Esophagus muscularis mucosa (tissue), 4 donors: ENCODE measurements around the gene PCSK7. TPM values are rescaled to one million over a fixed set of nuclear protein-coding genes. Genes with fewer than 3 reads are reported as not detected.

Experiments
- DNase-seq: peaks from one replicate; pipeline ENCODE4 v3.0.0-alpha.2; 2017; ENCODE audit errors: extremely low spot score
- H3K27ac ChIP-seq, 4 donors: fragments of 200-600 bp; sonication (generic); replicated peaks in 1 of 4; 1 replicate in 3 of 4; 2 replicates in 1 of 4; pipeline ENCODE4 v1.5.1; 2016 to 2019; ENCODE audit warnings: mild to moderate bottlenecking in 1 of 4
- H3K27me3 ChIP-seq, 4 donors: fragments of 200-600 bp; sonication (generic); one replicate each; pipeline versions ENCODE4 v1.5.1 to v1.6.0; 2016 to 2019
- H3K36me3 ChIP-seq, 4 donors: fragments of 200-600 bp; sonication (generic); one replicate each; pipeline ENCODE4 v1.5.1; 2016 to 2019
- H3K4me1 ChIP-seq, 4 donors: fragments of 200-600 bp; sonication (generic); one replicate each; pipeline ENCODE4 v1.5.1; 2016 to 2019
- H3K4me3 ChIP-seq, 4 donors: fragments of 200-600 bp; sonication (generic); 1 replicate in 2 of 4; 2 replicates in 2 of 4; pipeline ENCODE4 v1.5.1; 2016 to 2019; ENCODE audit warnings: mild to moderate bottlenecking in 4 of 4, moderate library complexity in 1 of 4
- H3K9me3 ChIP-seq, 4 donors: fragments of 200-600 bp; sonication (generic); 1 replicate in 3 of 4; 2 replicates in 1 of 4; pipeline ENCODE4 v1.5.1; 2016 to 2019
- CTCF ChIP-seq, 3 experiments: fragments of 200-600 bp in 2 of 3; fragments of 450-650 bp in 1 of 3; sonication (generic) in 2 of 3; IDR thresholded peaks; one replicate each; pipeline ENCODE4 v1.5.1; 2017 to 2019; ENCODE audit warnings: antibody characterized with exemption in 3 of 3, mild to moderate bottlenecking in 2 of 3, moderate library complexity in 1 of 3
- EP300 ChIP-seq: sonication (generic); formaldehyde crosslinking; IDR thresholded peaks from one replicate; pipeline ENCODE4 v1.6.1; 2017; ENCODE audit warnings: antibody characterized with exemption
- POLR2A ChIP-seq: fragments of 450-650 bp; IDR thresholded peaks from one replicate; pipeline ENCODE4 v1.6.1; 2017; ENCODE audit warnings: antibody characterized with exemption, moderate library complexity, mild to moderate bottlenecking, low read depth
- POLR2AphosphoS5 ChIP-seq, 2 donors: sonication (generic); formaldehyde crosslinking; IDR thresholded peaks; one replicate each; pipeline ENCODE4 v1.6.1; 2017; ENCODE audit warnings: antibody characterized with exemption in 2 of 2
- WGBS: methylation state at CpG from one replicate; pipeline ENCODE4 v1.1.5; 2018; 5-methylcytosine and 5-hydroxymethylcytosine counted together
- intact Hi-C: fragments of 100-400 bp; cut with DNase I; formaldehyde crosslinking; loops from one replicate; pipeline ENCODE4 v1.15.1; 2023
- total RNA-seq, 4 donors: library from RNA; depleted of rRNA; stranded (reverse); fragments of >200 nt; gene quantifications; one replicate each; pipeline versions ENCODE4 v1.1.0 to v1.2.1, GENCODE V29; 2016

Gene PCSK7
- total RNA-seq, 4 donors from 2014 or later = 27.8 to 43.7 (median 31.9) TPM

GRCh38 chr11:117176186-117176585 lies 55.7 kb downstream of the PCSK7 start:
- peaks cover 0 to 9% (median 4%) of the 10 kb centered on the region in 4 donors for H3K36me3 ChIP-seq
- intact Hi-C loops = no loop called here
- peaks cover 35 to 63% (median 48%) of the 10 kb centered on the region in 4 donors for H3K4me1 ChIP-seq
- 44% methylated on average over 1 of the region's 1 CpG for WGBS
- H3K27ac ChIP-seq = peak overlapping the region in 3 of 4 donors; percentile 9 to 54 (median 16)
- H3K27me3 ChIP-seq = no peaks in the 10 kb centered on the region
- TF ChIP-seq POLR2AphosphoS5 (IDR thresholded peaks at IDR 0.05) (no peak), EP300 (no peak), POLR2A (no peak), CTCF (IDR thresholded peaks at IDR 0.05) (no peak)
- no peak for DNase-seq
- H3K9me3 ChIP-seq = no peaks in the 10 kb centered on the region
- no peak overlapping the region for H3K4me3 ChIP-seq

DNA sequence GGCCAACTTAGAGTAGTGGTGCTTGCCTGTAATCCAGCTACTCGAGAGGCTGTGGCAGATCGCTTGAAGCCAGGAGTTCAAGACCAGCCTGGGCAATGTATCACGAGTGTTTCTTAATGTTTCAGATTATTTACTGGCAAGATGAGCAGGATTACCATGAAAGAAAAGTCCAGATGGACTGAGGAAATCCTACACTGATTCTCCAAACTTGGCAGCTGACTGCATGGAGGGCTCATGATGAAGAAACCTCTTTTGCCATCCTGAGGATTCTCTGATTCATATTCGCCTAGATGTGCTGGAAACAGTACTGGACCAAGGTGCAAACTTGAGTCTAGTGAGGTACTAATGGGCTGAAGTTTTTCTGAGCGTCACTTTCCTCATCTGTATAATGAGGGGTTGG lies 56.1 kb downstream of the PCSK7 start:
- H3K4me1 ChIP-seq = peaks cover 31 to 63% (median 44%) of the 10 kb centered on the region in 4 donors
- peaks cover 0 to 10% (median 4%) of the 10 kb centered on the region in 4 donors for H3K36me3 ChIP-seq
- H3K27ac ChIP-seq = peak overlapping the region in 3 of 4 donors; percentile 9 to 54 (median 16)
- TF ChIP-seq CTCF (IDR thresholded peaks at IDR 0.05) = no peak
- no peak for TF ChIP-seq EP300
- TF ChIP-seq POLR2A = no peak
- TF ChIP-seq POLR2AphosphoS5 (IDR thresholded peaks at IDR 0.05) = no peak
- WGBS = 79% methylated on average over 5 of the region's 5 CpGs
- H3K9me3 ChIP-seq = no peaks in the 10 kb centered on the region
- H3K27me3 ChIP-seq = no peaks in the 10 kb centered on the region
- intact Hi-C loops = no loop called here
- no peak for DNase-seq
- no peak overlapping the region for H3K4me3 ChIP-seq

GRCh38 chr11:117175104-117175503 lies 56.8 kb downstream of the PCSK7 start:
- 77% methylated on average over 7 of the region's 7 CpGs for WGBS

GRCh38 chr11:117172724-117173421 lies 59.0 kb downstream of the PCSK7 start:
- H3K9me3 ChIP-seq = no peaks in the 10 kb centered on the region
- 85% methylated on average over 14 of the region's 14 CpGs for WGBS
- H3K4me3 ChIP-seq = no peak overlapping the region
- TF ChIP-seq CTCF (IDR thresholded peaks at IDR 0.05) (no peak), EP300 (no peak), POLR2A (no peak), POLR2AphosphoS5 (IDR thresholded peaks at IDR 0.05) (no peak)
- peaks cover 10 to 37% (median 24%) of the 10 kb centered on the region in 4 donors for H3K36me3 ChIP-seq
- no peak for DNase-seq
- H3K27me3 ChIP-seq = no peaks in the 10 kb centered on the region
- intact Hi-C loops = no loop called here
- peak overlapping the region in 3 of 4 donors; percentile 7 to 57 (median 17) for H3K27ac ChIP-seq
- peaks cover 17 to 48% (median 25%) of the 10 kb centered on the region in 4 donors for H3K4me1 ChIP-seq

More at GRCh38 chr11:117175104-117175503, 56.8 kb downstream of the PCSK7 start:
- Histone ChIP-seq H3K4me1 (peaks cover 27 to 63% (median 38%) of the 10 kb centered on the region in 4 donors), H3K9me3 (no peaks in the 10 kb centered on the region), H3K27me3 (no peaks in the 10 kb centered on the region), H3K4me3 (no peak overlapping the region), H3K36me3 (peaks cover 0 to 15% (median 6%) of the 10 kb centered on the region in 4 donors), H3K27ac (peak overlapping the region in 3 of 4 donors; percentile 9 to 48 (median 16))
- intact Hi-C loops = no loop called here
- DNase-seq = peak; percentile 53
- no peak for TF ChIP-seq POLR2AphosphoS5 (IDR thresholded peaks at IDR 0.05)
- TF ChIP-seq EP300 = no peak
- no peak for TF ChIP-seq POLR2A
- TF ChIP-seq CTCF (IDR thresholded peaks at IDR 0.05) = no peak
